Femur (tissue), 1 donor: ENCODE measurements around the gene HBQ1.
"Not testable (repeated sequence)": the region's sequence is repeated elsewhere in the genome, so short reads cannot be mapped to it uniquely, and the experiment has no call there.

ENCODE experiments used
- DNase-seq: peaks from one replicate; pipeline ENCODE4 v3.0.0-alpha.2; 2017

HBQ1 gene

DNA sequence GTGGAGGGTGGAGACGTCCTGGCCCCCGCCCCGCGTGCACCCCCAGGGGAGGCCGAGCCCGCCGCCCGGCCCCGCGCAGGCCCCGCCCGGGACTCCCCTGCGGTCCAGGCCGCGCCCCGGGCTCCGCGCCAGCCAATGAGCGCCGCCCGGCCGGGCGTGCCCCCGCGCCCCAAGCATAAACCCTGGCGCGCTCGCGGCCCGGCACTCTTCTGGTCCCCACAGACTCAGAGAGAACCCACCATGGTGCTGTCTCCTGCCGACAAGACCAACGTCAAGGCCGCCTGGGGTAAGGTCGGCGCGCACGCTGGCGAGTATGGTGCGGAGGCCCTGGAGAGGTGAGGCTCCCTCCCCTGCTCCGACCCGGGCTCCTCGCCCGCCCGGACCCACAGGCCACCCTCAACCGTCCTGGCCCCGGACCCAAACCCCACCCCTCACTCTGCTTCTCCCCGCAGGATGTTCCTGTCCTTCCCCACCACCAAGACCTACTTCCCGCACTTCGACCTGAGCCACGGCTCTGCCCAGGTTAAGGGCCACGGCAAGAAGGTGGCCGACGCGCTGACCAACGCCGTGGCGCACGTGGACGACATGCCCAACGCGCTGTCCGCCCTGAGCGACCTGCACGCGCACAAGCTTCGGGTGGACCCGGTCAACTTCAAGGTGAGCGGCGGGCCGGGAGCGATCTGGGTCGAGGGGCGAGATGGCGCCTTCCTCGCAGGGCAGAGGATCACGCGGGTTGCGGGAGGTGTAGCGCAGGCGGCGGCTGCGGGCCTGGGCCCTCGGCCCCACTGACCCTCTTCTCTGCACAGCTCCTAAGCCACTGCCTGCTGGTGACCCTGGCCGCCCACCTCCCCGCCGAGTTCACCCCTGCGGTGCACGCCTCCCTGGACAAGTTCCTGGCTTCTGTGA lies 3.5 kb upstream of the HBQ1 start, which contains the start of gene HBA1:
HBA1 (plus strand) TSS at position 204 of the 906 bp plus-strand sequence; CDS start at position 241, 37 bp downstream.
- DNase-seq, result not testable (repeated sequence)

DNA sequence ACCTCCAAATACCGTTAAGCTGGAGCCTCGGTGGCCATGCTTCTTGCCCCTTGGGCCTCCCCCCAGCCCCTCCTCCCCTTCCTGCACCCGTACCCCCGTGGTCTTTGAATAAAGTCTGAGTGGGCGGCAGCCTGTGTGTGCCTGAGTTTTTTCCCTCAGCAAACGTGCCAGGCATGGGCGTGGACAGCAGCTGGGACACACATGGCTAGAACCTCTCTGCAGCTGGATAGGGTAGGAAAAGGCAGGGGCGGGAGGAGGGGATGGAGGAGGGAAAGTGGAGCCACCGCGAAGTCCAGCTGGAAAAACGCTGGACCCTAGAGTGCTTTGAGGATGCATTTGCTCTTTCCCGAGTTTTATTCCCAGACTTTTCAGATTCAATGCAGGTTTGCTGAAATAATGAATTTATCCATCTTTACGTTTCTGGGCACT lies 2.9 kb upstream of the HBQ1 start:
- peak; percentile 59 for DNase-seq

GRCh38 chr16:177981-178667 lies 2.1 kb upstream of the HBQ1 start:
- no peak for DNase-seq

GRCh38 chr16:178668-179015 lies 1.6 kb upstream of the HBQ1 start:
- no peak for DNase-seq

- no peak for DNase-seq
Observed at GRCh38 chr16:179211-180092, 807 bp upstream of the HBQ1 start.

DNA sequence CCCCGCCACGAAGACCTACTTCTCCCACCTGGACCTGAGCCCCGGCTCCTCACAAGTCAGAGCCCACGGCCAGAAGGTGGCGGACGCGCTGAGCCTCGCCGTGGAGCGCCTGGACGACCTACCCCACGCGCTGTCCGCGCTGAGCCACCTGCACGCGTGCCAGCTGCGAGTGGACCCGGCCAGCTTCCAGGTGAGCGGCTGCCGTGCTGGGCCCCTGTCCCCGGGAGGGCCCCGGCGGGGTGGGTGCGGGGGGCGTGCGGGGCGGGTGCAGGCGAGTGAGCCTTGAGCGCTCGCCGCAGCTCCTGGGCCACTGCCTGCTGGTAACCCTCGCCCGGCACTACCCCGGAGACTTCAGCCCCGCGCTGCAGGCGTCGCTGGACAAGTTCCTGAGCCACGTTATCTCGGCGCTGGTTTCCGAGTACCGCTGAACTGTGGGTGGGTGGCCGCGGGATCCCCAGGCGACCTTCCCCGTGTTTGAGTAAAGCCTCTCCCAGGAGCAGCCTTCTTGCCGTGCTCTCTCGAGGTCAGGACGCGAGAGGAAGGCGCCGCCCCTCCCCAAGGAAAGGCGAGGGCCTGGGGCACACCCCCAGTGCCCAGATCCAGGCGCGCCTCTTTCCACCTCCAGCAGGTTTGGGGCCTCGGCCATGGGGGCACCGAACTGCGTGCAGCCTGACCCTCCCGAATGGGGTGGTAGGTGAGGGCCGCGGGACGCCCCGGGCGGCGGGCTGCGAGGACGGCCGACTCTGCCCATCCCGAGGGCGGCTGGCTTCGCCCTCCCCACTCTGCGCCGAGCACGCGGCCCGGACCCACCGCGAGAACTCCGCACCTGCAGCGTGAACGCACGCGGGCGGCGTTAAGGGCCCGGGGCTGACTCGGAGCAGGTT lies 664 bp downstream of the HBQ1 start:
- no peak for DNase-seq

GRCh38 chr16:181565-182021 lies 1.3 kb downstream of the HBQ1 start:
- peak; percentile 82 for DNase-seq

DNA sequence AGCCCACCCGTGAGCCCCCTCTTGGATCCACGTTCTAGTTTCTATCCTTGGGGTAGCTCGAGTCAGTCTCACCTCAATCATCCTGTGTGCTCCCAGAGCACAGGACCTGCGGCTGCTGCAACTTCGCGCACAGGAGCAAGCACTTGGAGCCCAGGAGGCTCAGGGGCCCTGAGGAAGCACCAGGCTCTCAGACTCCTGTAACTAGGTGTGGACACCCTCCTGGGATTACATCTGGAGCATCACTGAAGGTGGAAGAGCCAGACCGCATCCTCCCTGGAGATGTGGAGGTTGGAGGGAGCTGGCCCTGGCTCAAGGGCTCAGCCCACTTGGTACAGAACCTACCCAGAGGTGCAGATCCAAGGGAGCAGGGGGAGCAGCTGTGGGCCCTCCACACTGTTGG lies 2.7 kb downstream of the HBQ1 start:
- no peak for DNase-seq

DNA sequence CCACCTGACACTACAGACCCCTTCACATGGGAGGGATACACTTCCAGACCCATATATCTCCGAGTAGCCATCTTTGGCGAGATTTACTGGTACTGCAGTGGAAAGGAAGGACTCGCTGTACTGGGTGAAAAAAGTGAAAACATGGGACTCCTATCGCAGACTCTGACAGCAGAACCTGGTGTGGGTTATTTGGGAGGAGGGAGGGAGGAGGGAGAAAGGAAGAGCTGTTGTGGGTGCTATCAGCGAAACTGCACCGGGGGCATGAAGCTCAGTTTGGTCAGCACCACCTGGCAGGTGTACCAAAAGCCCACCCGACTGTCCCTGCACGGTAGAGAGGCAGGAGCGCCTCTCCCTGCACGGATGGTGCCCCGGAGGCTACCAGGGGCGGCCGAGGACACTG lies 5.0 kb downstream of the HBQ1 start:
- no peak for DNase-seq

- no peak for DNase-seq
Observed at GRCh38 chr16:185691-186090, 5.4 kb downstream of the HBQ1 start.

DNA sequence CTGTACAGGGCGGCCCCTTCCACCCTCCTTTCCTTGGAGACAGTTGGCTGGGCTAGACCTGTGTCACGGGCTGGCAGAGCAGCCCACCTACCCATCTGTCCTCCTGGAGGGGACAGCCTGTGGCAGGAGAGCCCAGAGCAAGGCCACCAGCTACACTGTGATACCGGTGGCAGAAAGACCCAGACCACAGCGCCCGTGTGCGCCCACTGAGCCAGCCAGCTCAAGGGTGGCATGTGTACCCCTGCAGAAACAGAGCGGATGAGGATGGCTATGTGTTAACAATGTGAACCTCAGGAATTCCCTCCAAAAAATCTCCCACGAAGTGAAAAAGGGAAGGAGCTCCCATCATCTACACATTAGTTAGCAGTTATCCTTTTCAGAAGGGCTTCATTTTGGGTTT lies 7.1 kb downstream of the HBQ1 start:
- no peak for DNase-seq

DNA sequence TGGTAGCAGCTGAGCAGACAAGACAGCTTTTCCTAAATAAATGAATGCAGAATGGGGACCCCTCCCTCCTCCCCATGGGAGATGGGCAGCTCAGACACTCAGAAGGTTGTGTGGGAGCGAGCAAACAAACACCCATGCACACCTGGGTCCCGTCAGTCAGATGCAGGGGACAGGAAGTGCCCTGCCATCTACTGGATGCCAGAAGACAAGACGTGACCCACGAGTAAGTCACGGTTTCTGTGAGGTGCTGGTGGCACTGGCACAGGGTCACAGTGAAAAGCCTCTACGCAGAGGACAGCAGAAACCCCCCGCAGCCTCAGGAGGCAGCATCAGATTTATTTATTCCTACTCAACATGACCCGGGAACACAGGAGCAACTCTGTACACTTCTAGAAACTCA lies 8.4 kb downstream of the HBQ1 start:
- DNase-seq, result no peak

- no peak for DNase-seq
Observed at GRCh38 chr16:189604-190186, 9.4 kb downstream of the HBQ1 start.

DNA sequence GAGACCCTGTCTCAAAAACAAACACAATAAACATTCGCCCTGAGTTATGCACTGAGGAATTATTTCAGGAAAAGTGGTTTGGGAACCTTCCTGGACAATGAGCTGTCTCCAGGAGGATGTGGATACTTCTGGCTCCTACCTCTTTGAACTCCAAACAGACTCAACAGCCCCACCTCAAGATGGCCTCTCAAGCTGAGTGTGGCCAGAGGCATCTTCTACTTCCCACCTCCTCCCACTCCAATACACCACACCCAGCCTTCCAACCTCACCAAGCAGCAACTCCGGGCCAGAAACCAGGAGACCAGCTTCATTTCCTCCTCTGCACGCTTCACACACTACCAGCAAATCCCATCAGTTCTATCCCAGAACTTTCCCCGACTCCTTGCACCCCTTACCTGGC lies 11.6 kb downstream of the HBQ1 start:
- no peak for DNase-seq

DNA sequence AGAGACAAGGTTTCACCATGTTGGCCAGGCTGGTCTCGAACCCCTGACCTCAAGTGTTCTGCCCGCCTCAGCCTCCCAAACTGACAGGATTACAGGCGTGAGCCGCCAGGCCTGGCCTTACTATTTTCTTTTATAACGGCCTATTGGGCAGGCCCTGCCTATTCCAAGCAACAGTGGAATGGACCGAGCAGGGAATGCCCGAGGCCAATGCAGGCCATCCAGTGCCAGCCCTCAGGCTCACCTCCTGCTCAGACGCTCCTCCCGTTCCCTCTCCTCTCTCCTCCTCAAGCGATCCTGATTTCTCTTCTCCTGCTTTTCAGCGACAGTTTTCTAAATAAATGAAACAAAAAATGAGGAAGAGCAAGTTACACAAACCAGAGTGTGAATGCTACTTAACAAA lies 12.4 kb downstream of the HBQ1 start:
- DNase-seq, result no peak

GRCh38 chr16:193441-193840 lies 13.2 kb downstream of the HBQ1 start:
- no peak for DNase-seq

- no peak for DNase-seq
Observed at GRCh38 chr16:194516-194915, 14.3 kb downstream of the HBQ1 start.

DNA sequence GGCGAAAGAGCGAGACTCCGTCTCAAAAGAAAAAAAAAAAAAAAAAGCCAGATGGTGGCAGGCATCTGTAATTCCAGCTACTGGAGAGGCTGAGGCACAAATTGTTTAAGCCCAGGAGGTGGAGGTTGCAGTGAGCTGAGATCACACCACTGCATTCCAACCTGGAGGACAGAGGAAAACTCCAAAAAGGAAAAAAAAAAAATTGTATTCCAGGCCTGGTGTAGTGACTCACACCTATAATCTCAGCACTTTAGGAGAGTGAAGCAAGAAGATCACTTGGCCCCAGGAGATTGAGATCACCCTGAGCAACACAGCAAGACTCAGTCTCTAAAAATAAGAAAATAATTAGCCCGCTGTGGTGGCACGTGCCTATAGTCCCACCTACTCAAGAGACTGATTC lies 20.1 kb downstream of the HBQ1 start:
- DNase-seq, result no peak

DNA sequence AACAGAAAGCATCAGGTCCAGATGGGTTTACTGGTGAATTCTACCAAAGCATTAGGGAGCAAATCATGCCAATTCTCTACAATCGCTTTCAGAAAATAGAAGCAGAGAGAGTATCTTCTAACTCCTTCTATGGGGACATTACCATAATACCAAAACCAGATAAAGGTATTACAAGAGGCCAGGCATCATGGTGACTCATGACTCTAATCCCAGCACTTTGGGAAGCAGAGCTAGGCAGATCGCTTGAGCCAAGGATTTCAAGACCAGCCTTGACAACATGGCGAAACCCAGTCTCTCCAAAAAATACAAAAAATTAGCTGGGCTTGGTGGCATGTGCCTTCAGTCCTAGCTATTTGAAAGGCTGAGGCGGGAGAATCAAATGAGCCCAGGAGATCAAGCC lies 23.0 kb downstream of the HBQ1 start:
- DNase-seq, result no peak

DNA sequence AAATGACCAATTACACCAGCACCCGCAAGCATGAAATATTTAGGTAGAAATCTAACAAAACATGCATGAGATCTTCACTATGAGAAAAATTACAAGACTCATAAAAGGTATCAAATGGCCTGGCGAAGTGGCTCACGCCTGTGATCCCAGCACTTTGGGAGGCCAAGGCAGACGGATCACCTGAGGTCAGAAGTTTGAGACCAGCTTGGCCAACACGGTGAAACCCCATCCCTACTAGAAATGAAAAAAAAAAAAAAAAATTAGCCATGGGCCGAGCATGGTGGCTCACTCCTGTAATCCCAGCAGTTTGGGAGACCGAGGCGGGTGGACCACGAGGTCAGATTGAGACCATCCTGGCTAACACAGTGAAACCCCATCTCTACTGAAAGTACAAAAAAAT lies 23.8 kb downstream of the HBQ1 start:
- not testable (repeated sequence) for DNase-seq

DNA sequence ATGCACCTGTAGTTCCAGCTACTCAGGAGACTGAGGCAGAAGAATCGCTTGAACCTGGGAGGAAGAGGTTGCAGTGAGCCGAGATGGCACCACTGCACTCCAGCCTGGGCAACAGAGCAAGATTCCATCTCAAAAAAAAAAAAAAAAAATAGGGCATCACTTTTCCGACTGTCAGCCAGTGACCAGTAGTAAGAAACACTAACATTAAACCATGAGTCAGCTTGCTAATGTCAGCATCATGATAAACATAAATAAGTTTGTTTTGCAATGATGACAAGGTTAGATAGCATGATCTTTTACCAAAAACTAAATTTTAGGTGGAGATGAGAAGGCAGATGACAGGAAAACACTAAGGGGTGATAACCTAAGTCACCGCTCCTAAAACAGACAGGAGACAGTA lies 29.1 kb downstream of the HBQ1 start:
- not testable (repeated sequence) for DNase-seq
